NCI-H2171 treated with DMSO at 0.1 percent for 48 hours (cell line): ENCODE measurements around the gene ATP5IF1.

Experiments
- DNase-seq: peaks from one replicate; lab custom pipeline; 2025; lab: John Stamatoyannopoulos, UW

The ATP5IF1 gene

DNA sequence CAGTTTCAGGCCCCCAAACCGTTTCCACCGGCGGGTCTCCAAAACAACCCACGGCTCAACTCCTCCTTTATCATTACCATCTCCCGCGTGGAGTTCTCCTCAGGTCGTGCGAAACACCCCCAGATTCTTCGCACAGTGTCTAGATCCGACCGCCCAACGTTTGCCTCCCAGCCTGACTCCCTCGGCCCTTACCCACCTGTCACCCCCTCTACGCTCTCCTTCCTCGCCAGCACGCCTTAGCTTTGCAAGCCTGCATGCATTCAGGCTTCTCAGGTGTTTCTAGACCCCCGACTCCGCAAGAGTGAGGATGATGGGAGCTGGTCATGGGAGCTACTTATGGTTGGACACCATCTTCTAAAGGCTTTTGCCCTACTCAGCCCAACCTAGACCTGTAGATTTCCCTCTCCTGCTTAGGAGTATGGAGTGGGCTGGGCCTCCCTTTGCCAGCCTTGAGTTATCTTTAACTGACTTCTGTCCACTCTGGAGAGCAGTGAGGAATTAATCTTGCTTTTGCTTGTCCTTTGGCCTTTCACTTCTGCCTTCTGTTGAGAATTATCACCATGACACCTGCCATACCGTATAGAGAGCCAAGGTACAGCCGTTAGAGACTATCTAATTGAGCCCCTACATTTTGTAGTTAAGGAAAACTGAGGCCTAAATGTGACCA, 865 bp downstream of the ATP5IF1 start:
- DNase-seq, result no peak

- no peak for DNase-seq
Measured at GRCh38 chr1:28239004-28239403, 3.1 kb downstream of the ATP5IF1 start.

DNA sequence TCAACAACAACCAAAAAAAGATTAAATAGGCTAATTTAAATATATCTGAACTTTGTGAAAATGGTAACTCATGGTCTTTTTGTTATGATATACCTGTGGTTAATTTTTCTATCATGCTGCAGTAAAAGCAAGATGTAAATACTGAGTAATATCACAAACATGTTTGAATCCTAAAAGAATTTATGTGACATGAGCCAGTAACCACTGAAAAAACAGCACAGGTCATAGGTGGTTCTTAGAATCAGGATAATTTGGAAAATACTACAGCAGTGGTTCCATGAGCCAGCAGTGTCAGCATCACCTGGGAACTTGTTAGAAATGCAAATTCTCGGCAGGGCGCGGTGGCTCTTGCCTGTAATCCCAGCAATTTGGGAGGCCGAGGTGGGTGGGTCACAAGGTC, 4.1 kb downstream of the ATP5IF1 start:
- DNase-seq, result no peak

DNA sequence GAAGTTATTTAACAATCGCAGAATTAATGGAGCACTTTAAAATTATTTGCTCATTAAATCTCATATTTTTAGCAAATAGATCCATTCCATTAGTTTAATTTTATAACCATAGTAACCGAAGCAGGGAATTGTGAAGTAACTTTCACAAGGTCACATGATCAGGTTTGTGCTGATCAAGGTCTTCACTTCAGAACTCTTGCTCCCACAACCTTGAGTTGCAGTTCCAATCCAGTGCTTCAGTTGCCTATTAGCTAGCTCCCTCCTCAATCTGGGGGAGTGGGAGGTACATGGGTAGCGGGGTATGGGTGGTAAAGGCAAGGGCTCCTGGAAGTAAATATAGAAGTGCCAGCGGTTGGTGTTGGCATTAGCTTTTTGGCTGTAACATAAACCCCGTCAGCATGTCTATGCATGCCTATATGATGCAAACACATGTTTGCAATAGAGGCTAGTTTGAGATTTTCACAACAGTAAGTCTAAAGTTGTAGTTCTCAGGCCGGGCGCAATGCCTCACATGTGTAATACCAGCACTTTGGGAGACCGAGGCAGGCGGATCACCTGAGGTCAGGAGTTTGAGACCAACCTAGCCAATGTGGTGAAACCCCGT, 5.8 kb downstream of the ATP5IF1 start:
- peak; percentile 62 for DNase-seq

GRCh38 chr1:28243685-28244311, 7.9 kb downstream of the ATP5IF1 start:
- no peak for DNase-seq

DNA sequence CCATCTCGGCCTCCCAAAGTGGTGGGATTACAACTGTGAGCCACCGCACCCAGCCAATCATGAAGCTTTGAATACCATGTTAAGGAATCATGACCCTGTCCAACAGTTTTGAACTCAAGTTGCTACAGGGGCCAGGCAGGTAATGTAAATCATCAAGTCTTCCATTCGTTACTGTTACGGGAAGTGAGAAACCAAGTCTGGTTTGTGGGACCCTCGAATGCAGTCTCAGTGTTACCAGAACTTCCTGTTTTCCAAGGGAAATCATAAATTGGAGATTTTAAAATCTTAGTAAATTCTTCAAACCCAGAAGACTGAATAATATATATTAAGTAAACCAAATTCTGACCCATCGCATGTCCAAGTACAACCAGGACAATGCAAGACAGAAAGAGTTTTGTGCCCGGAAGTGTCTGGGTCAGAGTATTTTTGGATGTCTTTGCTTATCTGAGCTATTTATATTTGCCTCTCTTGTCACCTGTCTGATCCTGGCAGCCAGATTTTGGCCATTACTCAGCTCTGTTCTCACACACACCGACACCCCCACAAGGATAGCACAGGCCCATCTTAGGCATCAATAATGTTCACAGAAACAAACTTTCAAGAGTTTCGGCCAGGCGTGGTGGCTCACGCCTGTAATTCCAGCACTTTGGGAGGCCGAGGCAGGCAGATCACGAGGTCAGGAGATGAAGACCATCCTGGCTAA, 8.8 kb downstream of the ATP5IF1 start:
- no peak for DNase-seq

GRCh38 chr1:28246427-28246832, 10.5 kb downstream of the ATP5IF1 start:
- DNase-seq, result peak; percentile 31

DNA sequence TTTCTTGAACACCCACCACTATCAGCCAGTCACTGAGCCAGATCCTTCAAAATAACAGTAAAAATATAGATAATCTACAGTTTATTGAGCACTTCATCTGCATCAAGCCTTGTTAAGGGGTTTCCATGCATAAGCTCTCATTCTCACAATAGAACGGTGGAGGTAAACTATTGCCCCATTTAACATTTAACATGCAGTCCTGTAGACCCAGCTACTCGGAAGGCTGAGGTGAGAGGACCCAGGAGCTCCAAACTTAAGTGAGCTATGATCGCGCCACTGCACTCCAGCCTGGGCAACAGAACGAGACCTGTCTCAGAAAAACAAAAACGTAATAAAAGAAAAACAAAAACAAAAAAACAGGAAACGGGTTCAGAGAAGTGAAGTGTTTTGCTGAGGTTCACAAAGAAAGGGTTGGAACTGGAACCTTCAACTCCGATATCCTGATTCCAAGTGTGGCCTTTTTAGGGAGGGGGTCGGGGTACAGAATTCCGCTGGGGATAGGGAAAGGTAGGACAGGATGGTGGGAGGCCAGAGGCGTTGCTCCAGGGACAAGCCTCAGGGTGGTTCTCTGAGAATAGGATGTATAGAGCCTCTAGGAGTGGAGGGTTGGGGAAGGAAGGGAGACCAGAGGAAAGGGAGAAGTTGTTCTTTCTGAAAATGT, 11.8 kb downstream of the ATP5IF1 start:
- no peak for DNase-seq

DNA sequence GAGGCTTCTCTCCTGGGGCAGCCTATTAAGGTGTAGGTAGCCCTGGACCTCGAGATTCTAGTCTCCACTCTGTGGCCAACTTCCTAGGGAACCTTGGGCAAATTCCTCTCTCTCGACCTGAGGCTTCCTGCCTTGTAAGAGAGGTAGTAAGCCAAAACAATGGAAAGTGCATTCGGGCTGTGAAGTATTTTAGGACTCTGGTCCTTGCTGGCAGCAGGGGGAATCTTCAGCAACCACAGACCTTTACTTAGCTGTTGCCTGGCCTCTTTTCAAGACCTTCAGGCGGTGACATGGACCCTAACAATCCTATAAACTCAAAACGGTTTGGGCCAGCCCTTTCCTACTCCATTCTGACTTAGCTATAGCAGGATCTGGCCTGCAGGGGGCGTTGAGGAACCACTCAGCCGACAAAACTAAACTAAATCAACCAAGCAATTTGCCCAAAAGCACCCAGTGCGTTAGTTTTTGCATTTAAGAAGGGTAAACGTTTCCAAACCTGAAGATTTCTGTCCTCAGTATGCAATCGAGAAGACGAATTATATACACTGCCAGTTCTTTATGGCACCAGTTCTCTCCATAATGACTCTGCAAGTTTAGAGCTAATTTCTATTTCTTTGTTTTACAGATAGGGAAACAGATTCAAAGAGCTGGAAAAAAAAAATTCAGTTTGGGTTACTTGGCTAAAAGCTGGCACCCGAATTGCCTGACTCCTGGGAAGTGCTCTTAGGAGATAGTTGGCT, 12.5 kb downstream of the ATP5IF1 start:
- peak; percentile 70 for DNase-seq

- peak; percentile 46 for DNase-seq
Measured at GRCh38 chr1:28249013-28249865, 13.3 kb downstream of the ATP5IF1 start.

- DNase-seq, result no peak
Measured at GRCh38 chr1:28249866-28250295, 14.0 kb downstream of the ATP5IF1 start.

GRCh38 chr1:28256197-28256827, 20.4 kb downstream of the ATP5IF1 start:
- no peak for DNase-seq

DNA sequence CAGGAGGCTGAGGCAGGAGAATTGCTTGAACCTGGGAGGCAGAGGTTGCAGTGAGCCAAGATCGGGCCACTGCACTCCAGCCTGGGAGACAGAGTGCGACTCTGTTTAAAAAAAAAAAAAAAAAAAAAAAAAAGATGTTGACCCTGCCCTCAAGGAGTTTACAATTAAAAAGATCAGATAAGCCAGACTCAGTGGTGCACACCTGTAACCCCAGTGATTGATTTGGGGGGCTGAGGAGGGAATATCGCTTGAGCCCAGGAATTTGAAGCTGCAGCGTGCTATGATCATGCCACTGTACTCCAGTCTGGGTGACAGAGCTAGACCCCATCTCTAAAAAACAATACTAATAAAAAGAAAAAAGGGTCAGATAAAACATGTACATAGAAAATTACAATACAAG, 21.8 kb downstream of the ATP5IF1 start:
- no peak for DNase-seq

- no peak for DNase-seq
Measured at GRCh38 chr1:28258628-28259251, 22.8 kb downstream of the ATP5IF1 start.

DNA sequence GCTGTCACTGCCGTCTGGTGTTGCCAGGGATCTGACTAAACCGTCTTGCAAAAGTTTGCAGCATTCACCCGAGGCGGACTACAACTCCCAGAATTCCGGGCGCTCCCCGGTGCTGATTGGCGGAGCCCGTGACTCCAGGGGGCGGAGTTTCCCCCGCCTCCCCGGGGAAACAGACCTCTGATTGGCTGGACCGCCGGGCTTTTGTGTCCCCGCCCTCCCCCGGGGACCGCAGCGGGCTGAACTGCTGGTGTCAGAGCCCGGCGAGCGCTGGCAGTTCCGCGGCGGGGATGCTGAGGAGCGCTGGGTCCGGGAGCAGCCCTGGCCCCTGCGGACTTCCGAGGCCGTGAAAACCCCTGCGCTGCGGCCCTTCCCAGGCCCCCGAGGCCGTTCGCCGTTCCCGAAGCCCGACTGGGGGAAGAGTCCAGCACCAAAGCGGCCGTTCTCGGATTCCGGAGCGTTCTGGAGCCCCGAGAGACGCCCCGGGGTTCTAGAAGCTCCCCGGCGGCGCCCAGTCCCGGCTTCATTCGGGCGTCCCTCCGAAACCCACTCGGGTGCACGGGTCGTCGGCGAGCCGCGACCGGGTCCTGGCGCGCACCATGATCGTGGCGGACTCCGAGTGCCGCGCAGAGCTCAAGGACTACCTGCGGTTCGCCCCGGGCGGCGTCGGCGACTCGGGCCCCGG, 23.5 kb downstream of the ATP5IF1 start, which contains the start of gene SESN2:
SESN2 (plus strand) TSS at position 267 of the 682 bp plus-strand sequence; CDS start at position 597, 330 bp downstream.
- peak; percentile 95 for DNase-seq

DNA sequence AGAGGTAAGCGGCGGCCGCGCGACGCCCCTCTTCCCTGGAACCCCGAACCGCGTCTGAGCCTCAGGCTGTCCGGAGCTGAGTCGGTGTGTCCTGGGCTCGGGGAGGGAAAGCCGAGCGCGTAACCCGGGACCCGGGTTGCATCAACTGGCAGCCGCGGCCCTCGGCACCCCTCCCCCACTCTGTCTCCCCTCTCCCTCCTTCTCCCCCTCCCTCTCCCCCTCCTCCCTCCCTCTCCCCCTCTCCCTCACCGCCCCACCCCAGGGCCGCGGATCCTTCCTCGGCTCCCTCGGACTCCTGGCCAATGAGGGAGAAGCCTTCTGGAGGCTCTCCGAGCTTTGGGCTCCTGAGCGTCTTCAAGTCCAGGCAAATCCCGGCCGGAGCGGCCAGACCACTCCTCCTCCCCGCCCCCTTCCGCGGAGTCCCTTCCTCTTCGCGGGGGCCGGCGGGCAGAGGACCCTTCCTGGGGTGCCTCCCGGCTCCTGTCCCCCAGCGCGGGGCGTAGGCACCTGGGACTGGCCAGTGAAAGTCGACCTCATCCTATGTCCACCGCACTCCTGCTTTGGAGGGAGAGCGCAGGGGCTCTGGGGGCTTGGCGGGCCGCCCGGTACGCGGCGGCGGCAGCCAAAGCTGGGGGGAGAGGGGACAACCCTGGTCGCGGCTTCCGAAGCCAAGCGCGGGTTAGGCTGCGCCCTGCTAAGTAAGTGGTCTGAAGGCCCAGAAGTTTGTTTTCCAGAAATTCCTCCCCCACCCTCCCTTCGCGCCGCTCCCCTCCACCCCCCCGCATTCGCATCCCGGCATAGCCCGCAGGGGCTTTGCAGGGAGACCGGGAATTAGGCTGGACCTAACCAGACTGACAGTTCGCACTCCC, 24.2 kb downstream of the ATP5IF1 start:
- DNase-seq, result peak; percentile 23

DNA sequence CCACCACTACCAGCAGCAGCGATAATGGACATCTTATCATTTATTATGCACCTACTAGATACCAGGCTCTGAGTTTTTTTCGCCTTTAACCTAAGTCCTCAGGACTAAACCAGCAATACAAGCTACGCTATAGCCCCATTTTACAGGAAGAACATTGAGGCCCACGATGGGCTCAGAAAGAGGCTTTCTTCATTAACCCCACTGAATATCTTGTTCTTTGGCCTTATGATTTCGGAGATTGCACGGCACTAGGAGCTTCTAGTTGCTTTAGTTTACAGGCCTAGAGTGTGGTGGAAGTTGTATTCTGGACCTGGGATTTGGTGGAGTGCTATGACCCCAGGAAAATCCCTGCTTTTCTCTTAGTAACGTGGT, 24.9 kb downstream of the ATP5IF1 start:
- no peak for DNase-seq

GRCh38 chr1:28264897-28265296, 29.0 kb downstream of the ATP5IF1 start:
- DNase-seq, result no peak
